Erythroblast (primary cell): Measurements from ENCODE around the gene MB21D2.

ENCODE experiments used
- GATA1 ChIP-seq: IDR thresholded peaks from 2 replicates; pipeline ENCODE4 v1.6.1; 2011; ENCODE audit warnings: low read depth, mild to moderate bottlenecking, control low read depth, low read length, moderate library complexity
- POLR2A ChIP-seq: IDR thresholded peaks from 2 replicates; pipeline ENCODE4 v1.6.1; 2011; ENCODE audit warnings: mild to moderate bottlenecking, low read length

- TF ChIP-seq POLR2A (no peak), GATA1 (no peak)
Observed at GRCh38 chr3:192847941-192848340, 69.7 kb downstream of the MB21D2 start.
